ENCODE results near the gene RANBP6.

DNA sequence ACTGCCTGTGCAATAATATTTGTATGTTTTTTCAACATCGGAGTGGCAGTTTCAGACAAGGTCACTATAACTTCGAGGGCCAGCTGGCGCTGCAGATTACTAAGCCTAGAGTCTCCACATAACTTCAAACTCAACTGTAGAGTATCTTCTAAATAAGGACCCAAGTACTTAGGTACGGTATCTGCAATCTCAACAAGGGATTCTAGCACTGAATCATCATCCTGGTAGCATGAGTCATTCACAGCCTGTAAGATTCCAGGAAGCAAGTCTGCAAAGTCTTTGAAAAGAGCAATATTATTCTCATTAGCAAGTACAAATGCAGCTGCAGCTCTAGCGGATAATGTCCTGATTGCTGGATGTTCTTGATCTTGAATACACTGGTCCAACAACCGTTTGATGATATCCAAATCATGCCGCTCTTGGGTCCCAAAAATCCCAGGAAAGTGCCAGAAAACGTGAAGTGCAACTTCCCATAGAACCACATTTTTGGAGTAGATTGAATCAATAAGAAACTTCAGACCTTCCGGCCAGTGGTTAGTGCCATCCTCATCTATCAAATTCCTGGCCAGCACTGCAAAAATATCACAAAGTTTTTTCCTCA, 654 bp downstream of the RANBP6 start:
- TF ChIP-seq, protein P1, sequence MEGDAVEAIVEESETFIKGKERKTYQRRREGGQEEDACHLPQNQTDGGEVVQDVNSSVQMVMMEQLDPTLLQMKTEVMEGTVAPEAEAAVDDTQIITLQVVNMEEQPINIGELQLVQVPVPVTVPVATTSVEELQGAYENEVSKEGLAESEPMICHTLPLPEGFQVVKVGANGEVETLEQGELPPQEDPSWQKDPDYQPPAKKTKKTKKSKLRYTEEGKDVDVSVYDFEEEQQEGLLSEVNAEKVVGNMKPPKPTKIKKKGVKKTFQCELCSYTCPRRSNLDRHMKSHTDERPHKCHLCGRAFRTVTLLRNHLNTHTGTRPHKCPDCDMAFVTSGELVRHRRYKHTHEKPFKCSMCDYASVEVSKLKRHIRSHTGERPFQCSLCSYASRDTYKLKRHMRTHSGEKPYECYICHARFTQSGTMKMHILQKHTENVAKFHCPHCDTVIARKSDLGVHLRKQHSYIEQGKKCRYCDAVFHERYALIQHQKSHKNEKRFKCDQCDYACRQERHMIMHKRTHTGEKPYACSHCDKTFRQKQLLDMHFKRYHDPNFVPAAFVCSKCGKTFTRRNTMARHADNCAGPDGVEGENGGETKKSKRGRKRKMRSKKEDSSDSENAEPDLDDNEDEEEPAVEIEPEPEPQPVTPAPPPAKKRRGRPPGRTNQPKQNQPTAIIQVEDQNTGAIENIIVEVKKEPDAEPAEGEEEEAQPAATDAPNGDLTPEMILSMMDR (conservative IDR thresholded peaks at IDR 0.05 in 1 of 2, IDR thresholded peaks at IDR 0.05 in 1 of 2; ENCODE audit: low read depth in 1 of 2, low read length in 2 of 2), result no peak
- TF ChIP-seq EZH2 (IDR thresholded peaks at IDR 0.05; ENCODE audit: low read length, missing control alignments), result no peak
